Measurements from ENCODE around the gene OR52R1. TPM values are rescaled to one million over a fixed set of nuclear protein-coding genes. Genes with fewer than 3 reads are reported as not detected.

Gene OR52R1
- polyA plus RNA-seq, 3 donors = not detected

GRCh38 chr11:4848908-4849532 lies 44.8 kb upstream of the OR52R1 start, which contains the start of gene OR51S1:
OR51S1 (minus strand) TSS chr11:4849208; CDS start chr11:4849208, 0 bp downstream.
- Histone ChIP-seq H3K4me3 (replicated peaks in 1 of 3; ENCODE audit: low read depth in 2 of 3, low read length in 3 of 3) (no peak within 1 kb of the TSS), H3K79me2 (ENCODE audit: insufficient read depth, low read length) (no peaks in the 10 kb centered on the region), H3K27ac (ENCODE audit: low read depth in 1 of 2, low read length in 2 of 2) (no peak within 1 kb of the TSS), H3K9me3 (replicated peaks in 1 of 2; ENCODE audit: control insufficient read depth in 1 of 2, insufficient read depth in 1 of 2, low read length in 2 of 2) (no peaks in the 10 kb centered on the region), H3K27me3 (ENCODE audit: control insufficient read depth in 2 of 2, insufficient read depth in 2 of 2, low read length in 2 of 2) (no peaks in the 10 kb centered on the region), H3K36me3 (replicated peaks in 1 of 2; ENCODE audit: control insufficient read depth in 1 of 2, insufficient read depth in 2 of 2, low read length in 2 of 2) (no peaks in the 10 kb centered on the region), H4K20me1 (ENCODE audit: insufficient read depth, low read length) (no peaks in the 10 kb centered on the region), H2AFZ (ENCODE audit: insufficient read depth, low read depth, low read length, poor library complexity, severe bottlenecking) (no peak within 1 kb of the TSS), H3K9ac (ENCODE audit: insufficient read depth, low read length, poor library complexity, severe bottlenecking) (no peak within 1 kb of the TSS), H3K4me2 (replicated peaks; ENCODE audit: extremely low read depth, low read length, poor library complexity, severe bottlenecking) (no peak within 1 kb of the TSS), H3K4me1 (ENCODE audit: control insufficient read depth in 1 of 2, insufficient read depth in 2 of 2, low read length in 2 of 2) (no peaks in the 10 kb centered on the region)
- H3K4me1 Mint-ChIP-seq = no peaks in the 10 kb centered on the region
- intact Hi-C loops (cut with micrococcal nuclease) = no loop called here
- H3K9me3 Mint-ChIP-seq = peaks cover 0 to 2% (median 0%) of the 10 kb centered on the region in 7 donors
- whole genome bisulfite sequencing (ENCODE audit: insufficient coverage) = 88% methylated on average over 8 of the region's 9 CpGs
- H3K36me3 Mint-ChIP-seq = no peaks in the 10 kb centered on the region
- DNase-seq = no peak
- TF ChIP-seq, protein P1, sequence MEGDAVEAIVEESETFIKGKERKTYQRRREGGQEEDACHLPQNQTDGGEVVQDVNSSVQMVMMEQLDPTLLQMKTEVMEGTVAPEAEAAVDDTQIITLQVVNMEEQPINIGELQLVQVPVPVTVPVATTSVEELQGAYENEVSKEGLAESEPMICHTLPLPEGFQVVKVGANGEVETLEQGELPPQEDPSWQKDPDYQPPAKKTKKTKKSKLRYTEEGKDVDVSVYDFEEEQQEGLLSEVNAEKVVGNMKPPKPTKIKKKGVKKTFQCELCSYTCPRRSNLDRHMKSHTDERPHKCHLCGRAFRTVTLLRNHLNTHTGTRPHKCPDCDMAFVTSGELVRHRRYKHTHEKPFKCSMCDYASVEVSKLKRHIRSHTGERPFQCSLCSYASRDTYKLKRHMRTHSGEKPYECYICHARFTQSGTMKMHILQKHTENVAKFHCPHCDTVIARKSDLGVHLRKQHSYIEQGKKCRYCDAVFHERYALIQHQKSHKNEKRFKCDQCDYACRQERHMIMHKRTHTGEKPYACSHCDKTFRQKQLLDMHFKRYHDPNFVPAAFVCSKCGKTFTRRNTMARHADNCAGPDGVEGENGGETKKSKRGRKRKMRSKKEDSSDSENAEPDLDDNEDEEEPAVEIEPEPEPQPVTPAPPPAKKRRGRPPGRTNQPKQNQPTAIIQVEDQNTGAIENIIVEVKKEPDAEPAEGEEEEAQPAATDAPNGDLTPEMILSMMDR (IDR thresholded peaks at IDR 0.05) = no peak
- peaks cover 0 to 2% (median 0%) of the 10 kb centered on the region in 3 donors for H3K27me3 Mint-ChIP-seq (ENCODE audit: low read depth in 3 of 3)
- H3K27ac Mint-ChIP-seq = no peak within 1 kb of the TSS
- H3K4me3 Mint-ChIP-seq = no peak within 1 kb of the TSS

DNA sequence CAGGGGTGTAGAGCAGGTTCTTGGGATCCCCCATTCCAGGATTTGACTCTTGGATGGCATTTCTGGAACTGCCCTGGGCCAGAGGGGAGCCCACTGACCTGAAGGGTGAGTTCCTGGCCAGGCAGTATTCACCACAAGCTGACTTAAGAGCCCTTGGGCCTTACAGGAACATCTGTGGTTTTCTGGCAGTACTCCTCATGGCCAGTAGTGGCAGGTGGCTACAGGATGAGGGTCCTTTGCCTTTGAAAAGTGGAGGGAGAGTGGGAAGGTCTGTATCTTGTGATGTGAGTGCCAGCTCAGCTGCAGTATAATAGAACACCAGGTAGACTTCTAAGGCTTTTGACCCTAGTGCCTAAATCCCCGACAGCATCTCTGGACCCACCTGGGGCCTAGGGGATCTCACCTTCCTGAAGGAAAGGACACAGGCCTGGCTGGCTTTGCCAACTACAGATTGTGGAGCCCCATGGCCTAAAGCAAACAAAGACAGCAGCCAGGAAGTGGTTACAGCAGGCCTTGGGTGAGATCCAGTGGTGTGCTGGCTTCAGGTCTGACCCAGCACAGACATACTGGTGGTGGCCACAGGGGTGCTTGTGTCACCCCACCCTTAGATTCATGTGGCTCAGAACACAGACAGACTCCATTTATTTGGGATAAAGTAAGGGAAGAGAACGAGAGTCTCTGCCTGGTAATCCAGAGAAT lies 35.8 kb upstream of the OR52R1 start:
- DNase-seq = no peak
- intact Hi-C loops (cut with micrococcal nuclease) = no loop called here
- Mint-ChIP-seq H3K27ac (no peak overlapping the region), H3K4me1 (no peaks in the 10 kb centered on the region), H3K4me3 (no peak overlapping the region), H3K9me3 (peaks cover 2 to 6% (median 4%) of the 10 kb centered on the region in 7 donors), H3K36me3 (no peaks in the 10 kb centered on the region), H3K27me3 (ENCODE audit: low read depth in 3 of 3) (peaks cover 0 to 2% (median 0%) of the 10 kb centered on the region in 3 donors)
- no peak overlapping the region for H3K9ac ChIP-seq (ENCODE audit: insufficient read depth, low read length, poor library complexity, severe bottlenecking)
- H3K9me3 ChIP-seq (replicated peaks in 1 of 2; ENCODE audit: control insufficient read depth in 1 of 2, insufficient read depth in 1 of 2, low read length in 2 of 2) = peaks cover 0 to 7% of the 10 kb centered on the region in 2 donors
- no peaks in the 10 kb centered on the region for H3K36me3 ChIP-seq (replicated peaks in 1 of 2; ENCODE audit: control insufficient read depth in 1 of 2, insufficient read depth in 2 of 2, low read length in 2 of 2)
- H2AFZ ChIP-seq (ENCODE audit: insufficient read depth, low read depth, low read length, poor library complexity, severe bottlenecking) = no peak overlapping the region
- H3K4me1 ChIP-seq (ENCODE audit: control insufficient read depth in 1 of 2, insufficient read depth in 2 of 2, low read length in 2 of 2) = no peaks in the 10 kb centered on the region
- TF ChIP-seq, protein P1 (IDR thresholded peaks at IDR 0.05) = no peak
- no peak overlapping the region for H3K27ac ChIP-seq (ENCODE audit: low read depth in 1 of 2, low read length in 2 of 2)
- WGBS (ENCODE audit: insufficient coverage) = 80% methylated on average over 2 of the region's 2 CpGs
- no peak overlapping the region for H3K4me3 ChIP-seq (replicated peaks in 1 of 3; ENCODE audit: low read depth in 2 of 3, low read length in 3 of 3)
- H3K4me2 ChIP-seq (replicated peaks; ENCODE audit: extremely low read depth, low read length, poor library complexity, severe bottlenecking) = no peak overlapping the region
- H3K79me2 ChIP-seq (ENCODE audit: insufficient read depth, low read length) = no peaks in the 10 kb centered on the region
- no peaks in the 10 kb centered on the region for H3K27me3 ChIP-seq (ENCODE audit: control insufficient read depth in 2 of 2, insufficient read depth in 2 of 2, low read length in 2 of 2)
- H4K20me1 ChIP-seq (ENCODE audit: insufficient read depth, low read length) = no peaks in the 10 kb centered on the region

Measured in CD14-positive monocyte (primary cell).